SK-N-SH treated with all-trans-retinoic acid at 6 μM for 48 hours (cell line): ENCODE measurements around the gene CFL2.

Experiments
- ESRRG ChIP-seq: fragments of 250-450 bp; sonication (Bioruptor Pico); IDR thresholded peaks from 2 replicates; pipeline ENCODE4 v1.6.1; 2021; ENCODE audit warnings: mild to moderate bottlenecking
- ZFP30 ChIP-seq: fragments of 450-650 bp; formaldehyde crosslinking; IDR thresholded peaks from 2 replicates; pipeline ENCODE4 v1.5.0; 2022; ENCODE audit warnings: mild to moderate bottlenecking, moderate library complexity

- TF ChIP-seq ESRRG (no peak), ZFP30 (no peak)
These were observed 8.5 kb upstream of the CFL2 start for GRCh38 chr14:34722723-34723545.
